ENCODE data around the gene WFS1.

GRCh38 chr4:6293097-6293445 is 23.4 kb downstream of the WFS1 start:
- TF ChIP-seq, protein P1, sequence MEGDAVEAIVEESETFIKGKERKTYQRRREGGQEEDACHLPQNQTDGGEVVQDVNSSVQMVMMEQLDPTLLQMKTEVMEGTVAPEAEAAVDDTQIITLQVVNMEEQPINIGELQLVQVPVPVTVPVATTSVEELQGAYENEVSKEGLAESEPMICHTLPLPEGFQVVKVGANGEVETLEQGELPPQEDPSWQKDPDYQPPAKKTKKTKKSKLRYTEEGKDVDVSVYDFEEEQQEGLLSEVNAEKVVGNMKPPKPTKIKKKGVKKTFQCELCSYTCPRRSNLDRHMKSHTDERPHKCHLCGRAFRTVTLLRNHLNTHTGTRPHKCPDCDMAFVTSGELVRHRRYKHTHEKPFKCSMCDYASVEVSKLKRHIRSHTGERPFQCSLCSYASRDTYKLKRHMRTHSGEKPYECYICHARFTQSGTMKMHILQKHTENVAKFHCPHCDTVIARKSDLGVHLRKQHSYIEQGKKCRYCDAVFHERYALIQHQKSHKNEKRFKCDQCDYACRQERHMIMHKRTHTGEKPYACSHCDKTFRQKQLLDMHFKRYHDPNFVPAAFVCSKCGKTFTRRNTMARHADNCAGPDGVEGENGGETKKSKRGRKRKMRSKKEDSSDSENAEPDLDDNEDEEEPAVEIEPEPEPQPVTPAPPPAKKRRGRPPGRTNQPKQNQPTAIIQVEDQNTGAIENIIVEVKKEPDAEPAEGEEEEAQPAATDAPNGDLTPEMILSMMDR (conservative IDR thresholded peaks at IDR 0.05; ENCODE audit: low read length) = no peak
- no peak for TF ChIP-seq EZH2phosphoT487 (IDR thresholded peaks at IDR 0.05; ENCODE audit: borderline replicate concordance)

Measured in Loucy (cell line).